GM19463 (cell line): ENCODE results near the gene ATG2A.

Experiments
- ATAC-seq: cut with Tn5 transposase; IDR thresholded peaks from one replicate; pipeline ENCODE4 v1.9.1; 2021; ENCODE audit warnings: mild to moderate bottlenecking, moderate library complexity; ENCODE audit not compliant: unreplicated experiment

ATG2A gene

GRCh38 chr11:64916775-64917662 lies at the start of gene ATG2A:
Gene ATG2A (minus strand): TSS chr11:64917209. CDS start chr11:64917135, 74 bp downstream.
- ATAC-seq, result peak; percentile 97

DNA sequence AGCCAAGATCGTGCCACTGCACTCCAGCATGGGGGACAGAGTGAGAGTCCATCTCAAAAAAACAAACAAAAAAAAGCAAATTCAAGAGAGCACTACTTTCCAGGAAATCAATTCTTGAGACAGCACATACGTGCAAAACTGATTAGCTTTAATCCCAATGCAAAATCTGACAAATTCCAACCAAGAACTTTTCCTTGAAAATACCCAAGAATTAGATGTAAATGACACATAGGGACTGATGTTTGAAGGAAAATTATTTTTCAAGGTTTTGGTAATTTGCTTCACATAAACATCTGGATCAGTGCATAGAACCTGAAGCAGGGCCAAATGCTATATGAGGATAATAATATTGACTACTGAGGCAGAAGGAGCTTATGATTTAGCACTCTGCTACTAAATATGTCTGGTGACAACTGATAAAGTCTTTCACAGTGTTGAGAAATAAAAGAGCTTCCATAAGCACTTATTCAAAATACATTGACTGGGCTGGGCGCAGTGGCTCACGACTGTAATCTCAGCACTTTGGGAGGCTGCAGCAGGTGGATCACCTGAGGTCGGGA lies 46.1 kb upstream of the ATG2A start:
- no peak for ATAC-seq

DNA sequence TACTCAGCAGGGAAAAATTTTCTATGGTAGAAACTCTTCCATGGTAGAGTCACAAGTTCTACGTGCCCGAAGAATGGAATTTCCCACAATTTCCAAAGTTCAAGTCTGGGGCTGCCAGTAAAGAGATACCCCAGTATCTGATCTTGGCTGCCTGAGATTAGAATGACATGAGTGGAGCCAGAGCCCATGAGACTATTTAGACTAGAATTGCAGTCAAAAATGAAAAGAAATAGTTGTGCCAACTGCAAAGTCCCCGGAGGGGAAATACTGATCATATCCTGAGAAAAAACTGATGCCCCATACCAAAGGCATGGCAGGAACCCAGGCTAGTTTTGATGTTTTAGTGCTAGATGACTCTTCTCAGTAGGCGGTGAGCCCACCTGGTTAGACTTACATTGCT lies 43.7 kb upstream of the ATG2A start:
- ATAC-seq, result no peak

DNA sequence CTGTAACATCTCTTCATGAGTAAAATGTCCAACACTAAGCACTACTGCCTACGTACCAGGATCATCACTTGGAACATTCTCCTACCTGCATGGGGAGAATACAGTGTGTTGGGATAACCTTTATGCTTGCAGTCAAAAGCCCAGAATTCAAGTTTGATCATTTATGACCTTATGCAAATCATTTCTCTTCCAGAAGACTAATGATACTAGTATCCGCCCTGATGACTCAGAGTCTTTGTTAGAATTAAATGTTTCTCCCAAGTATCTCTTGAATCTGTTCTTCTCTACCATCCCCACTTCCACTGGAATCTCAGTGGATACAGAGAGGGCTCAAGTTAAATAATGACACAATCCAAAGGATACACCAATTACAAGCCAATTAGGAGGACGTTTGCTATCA lies 42.5 kb upstream of the ATG2A start:
- ATAC-seq, result no peak

DNA sequence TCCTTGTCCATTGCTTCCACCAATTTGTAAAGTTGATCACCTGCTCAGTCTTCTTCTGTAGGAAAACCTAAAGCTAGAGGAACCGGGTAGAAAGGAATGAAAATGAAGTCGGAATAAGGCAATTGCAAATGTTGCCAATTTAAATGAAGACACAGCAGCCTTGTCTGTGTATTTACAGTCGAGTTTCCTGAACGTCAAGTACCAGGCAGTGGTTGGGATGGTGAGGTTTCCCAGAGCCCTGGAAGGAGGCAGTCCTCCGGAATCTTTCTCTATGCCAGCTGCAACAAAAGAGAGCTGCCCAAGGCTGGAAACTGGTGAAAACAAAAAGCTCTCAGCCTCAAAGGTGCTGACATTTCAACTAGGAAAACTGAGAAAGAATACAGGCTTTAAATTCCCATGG lies 37.2 kb upstream of the ATG2A start:
- ATAC-seq, result no peak

DNA sequence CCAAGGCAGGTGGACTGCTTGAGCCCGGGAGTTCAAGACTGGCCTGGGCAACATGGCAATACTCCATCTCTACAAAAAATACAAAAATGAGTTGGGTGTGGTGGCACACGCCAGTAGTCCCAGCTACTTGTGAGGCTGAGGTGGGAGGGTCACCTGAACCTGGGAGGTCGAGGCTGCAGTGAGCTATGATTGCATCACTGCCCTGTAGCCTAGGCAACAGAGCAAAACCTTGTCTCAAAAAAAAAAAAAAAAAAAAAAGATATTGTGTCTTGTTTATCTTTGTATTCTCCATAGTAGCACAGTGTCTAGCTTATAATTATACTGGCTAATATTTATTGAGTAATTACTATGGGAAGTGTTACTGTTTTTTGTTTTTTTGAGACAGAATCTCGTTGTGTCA lies 34.5 kb upstream of the ATG2A start:
- no peak for ATAC-seq

GRCh38 chr11:64947208-64947814 lies 30.3 kb upstream of the ATG2A start:
- ATAC-seq, result no peak

- no peak for ATAC-seq
These were observed 19.5 kb upstream of the ATG2A start for GRCh38 chr11:64936539-64936938.

DNA sequence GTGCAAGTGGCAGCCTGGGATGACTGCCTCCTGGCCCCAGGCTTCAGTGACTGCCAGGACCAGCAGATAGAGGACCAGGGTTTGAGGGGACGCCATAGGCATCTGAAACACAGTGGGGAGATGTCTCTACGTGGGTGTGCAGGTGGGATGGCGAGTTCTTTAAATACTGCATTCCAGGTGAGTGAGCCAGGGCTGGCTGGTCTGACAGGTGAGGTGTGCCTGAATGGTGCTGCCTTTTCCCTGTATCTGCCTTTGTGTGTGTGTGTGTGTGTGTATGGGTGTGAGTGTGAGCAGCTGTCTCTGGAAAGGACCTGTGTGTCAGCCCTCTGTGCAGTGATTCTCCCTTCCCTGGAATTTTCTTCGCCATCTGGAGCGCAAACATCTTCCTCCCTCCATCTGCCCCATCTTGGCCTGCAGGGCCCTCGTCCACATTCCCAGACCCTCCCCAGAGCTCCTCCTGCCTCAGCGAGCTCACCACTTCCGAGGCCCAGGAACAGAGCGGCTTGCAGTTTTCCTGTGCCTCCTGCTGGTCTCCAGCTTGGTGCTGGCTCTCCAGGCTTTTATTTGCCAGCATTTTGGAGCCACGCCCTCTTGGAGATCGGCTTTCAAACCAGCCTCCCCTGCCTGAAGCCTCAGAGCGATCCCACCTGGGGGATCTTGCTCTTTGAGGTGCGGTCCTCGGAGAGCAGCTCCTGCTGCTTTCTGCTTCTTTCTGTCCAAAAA lies 18.5 kb upstream of the ATG2A start, which contains the start of gene GPHA2:
Gene GPHA2 (minus strand): TSS at position 535 of the 723 bp plus-strand sequence. CDS start 433 bp downstream, at position 102.
- no peak for ATAC-seq

- ATAC-seq, result no peak
These were observed 17.8 kb upstream of the ATG2A start for GRCh38 chr11:64934682-64935358.

DNA sequence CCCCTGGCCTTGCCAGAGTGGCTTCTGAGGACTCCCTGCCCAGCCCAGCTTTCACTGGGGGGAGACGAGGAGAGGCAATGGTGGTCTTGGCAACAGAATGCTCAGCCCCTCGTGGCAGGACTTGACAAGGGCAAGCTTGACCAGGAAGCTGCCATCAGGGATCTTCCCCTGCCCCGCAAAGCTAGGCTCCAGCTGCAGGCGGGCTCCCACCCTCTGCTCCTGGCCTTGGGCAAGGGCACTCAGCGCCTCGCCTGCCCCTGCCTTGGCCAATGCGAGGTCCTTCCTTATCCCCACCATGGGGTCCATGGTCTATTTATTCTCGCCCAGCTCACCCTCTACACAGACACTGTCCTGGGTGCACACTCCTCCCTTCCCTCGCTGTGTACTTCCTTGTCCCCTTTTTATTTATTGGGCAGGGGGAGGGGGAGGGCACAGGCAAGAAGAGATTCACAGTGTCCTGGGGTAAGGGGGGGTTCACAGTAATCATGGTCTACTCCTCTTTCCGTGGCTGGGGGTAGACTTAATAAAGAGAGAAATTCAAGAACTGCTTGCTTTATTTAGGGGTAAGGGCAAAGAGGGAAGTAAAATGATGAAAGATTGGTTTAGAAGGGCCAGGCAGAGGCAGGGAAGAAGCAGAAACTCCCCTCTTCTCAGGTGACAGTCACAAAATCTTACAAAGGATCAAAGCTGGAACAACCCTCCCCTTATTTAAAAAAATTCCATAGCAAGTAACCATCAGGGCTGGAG lies 17.1 kb upstream of the ATG2A start:
- no peak for ATAC-seq

- ATAC-seq, result no peak
These were observed 16.4 kb upstream of the ATG2A start for GRCh38 chr11:64933213-64933934.

GRCh38 chr11:64932324-64932723 lies 15.3 kb upstream of the ATG2A start:
- no peak for ATAC-seq

DNA sequence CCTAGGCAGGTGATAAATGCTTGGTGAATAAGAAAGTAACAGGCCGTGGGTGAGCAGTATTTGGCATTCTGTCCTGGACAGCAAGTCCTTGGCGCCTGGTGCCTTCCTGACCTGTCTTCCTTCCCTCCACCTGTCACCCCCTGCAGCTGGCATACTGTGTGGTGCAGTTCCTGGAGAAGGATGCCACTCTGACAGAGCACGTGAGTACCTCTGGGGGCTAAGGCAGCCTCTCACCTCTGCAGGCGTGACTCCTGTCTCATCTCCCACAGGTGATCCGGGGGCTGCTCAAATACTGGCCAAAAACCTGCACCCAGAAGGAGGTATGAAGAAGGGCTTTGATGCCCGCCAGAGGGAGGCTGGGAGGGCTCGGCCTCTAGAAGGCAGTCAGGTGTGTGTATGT lies 14.3 kb upstream of the ATG2A start:
- no peak for ATAC-seq

- no peak for ATAC-seq
These were observed 13.3 kb upstream of the ATG2A start for GRCh38 chr11:64930340-64930739.

DNA sequence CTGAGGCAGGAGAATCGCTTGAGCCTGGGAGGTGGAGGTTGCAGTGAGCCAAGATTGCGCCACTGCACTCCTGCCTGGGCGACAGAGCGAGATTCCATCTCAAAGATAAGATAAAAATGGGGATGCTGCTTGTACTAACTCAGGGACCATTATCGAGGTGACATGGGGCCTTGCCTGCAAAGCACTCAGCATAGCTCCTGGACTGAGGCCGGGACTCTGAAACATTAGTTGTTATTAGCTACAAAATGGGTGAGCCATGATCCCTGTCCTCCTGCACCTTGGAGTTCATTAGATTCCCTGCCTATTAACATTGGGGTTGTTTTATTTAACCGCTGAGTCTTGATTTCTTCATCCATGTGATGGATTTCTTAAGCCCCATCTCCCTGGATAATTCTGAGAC lies 12.6 kb upstream of the ATG2A start:
- ATAC-seq, result no peak

DNA sequence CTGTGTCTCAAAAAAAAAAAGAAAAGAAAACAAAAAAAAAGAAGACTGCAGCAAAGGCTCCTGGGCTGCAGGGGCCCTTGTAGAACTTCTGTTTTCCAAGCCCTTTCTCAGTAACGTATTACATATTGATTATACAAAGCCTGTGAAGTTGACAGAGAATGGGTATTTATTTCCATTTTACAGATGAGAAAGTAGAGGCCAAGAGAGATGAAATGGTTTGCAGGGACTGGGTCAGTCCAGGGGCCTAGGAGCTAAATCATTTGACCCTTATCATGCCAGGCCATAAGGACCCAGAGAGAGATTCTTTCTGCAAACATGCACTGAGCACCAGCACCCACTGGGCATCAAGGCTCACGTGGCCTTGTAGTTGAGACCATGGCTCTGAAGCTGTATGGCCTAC lies 11.9 kb upstream of the ATG2A start:
- no peak for ATAC-seq

- ATAC-seq, result no peak
These were observed 9.7 kb upstream of the ATG2A start for GRCh38 chr11:64926689-64927088.
